ENCODE data around the gene MALAT1.

The MALAT1 gene

GRCh38 chr11:65479184-65480145 is 19.4 kb upstream of the MALAT1 start:
- no peak for DNase-seq

GRCh38 chr11:65482306-65482850 is 16.5 kb upstream of the MALAT1 start:
- no peak for DNase-seq

- no peak for DNase-seq
These were observed 13.0 kb upstream of the MALAT1 start for GRCh38 chr11:65485920-65486219.

- no peak for DNase-seq
These were observed 12.0 kb upstream of the MALAT1 start for GRCh38 chr11:65486570-65487466.

GRCh38 chr11:65487467-65488272 is 11.2 kb upstream of the MALAT1 start:
- no peak for DNase-seq

GRCh38 chr11:65488273-65489034 is 10.4 kb upstream of the MALAT1 start:
- DNase-seq = no peak

- DNase-seq = no peak
These were observed 9.7 kb upstream of the MALAT1 start for GRCh38 chr11:65489035-65489705.

- no peak for DNase-seq
These were observed 9.0 kb upstream of the MALAT1 start for GRCh38 chr11:65489706-65490320.

GRCh38 chr11:65491163-65491465 is 7.7 kb upstream of the MALAT1 start:
- no peak for DNase-seq

- DNase-seq = no peak
These were observed 7.0 kb upstream of the MALAT1 start for GRCh38 chr11:65491614-65492386.

- DNase-seq = no peak
These were observed 6.5 kb upstream of the MALAT1 start for GRCh38 chr11:65492387-65492636.

GRCh38 chr11:65492637-65493366 is 6.0 kb upstream of the MALAT1 start:
- DNase-seq = no peak

- DNase-seq = no peak
These were observed 5.3 kb upstream of the MALAT1 start for GRCh38 chr11:65493367-65494176.

- DNase-seq = no peak
These were observed 2.3 kb upstream of the MALAT1 start for GRCh38 chr11:65496304-65497140.

GRCh38 chr11:65497141-65498041 is 1.5 kb upstream of the MALAT1 start:
- peak; percentile 99 for DNase-seq

- DNase-seq = peak; percentile 57
These were observed 661 bp upstream of the MALAT1 start for GRCh38 chr11:65498042-65498726.

GRCh38 chr11:65498727-65498976 is 193 bp upstream of the MALAT1 start:
- DNase-seq = no peak

All from stimulated activated CD4-positive, alpha-beta T cell treated with anti-CD3 and anti-CD28 coated beads, Interleukin-4, amount 100 ng/mL, for 1 hour (primary cell).